OCI-LY7 (cell line): Measurements from ENCODE around the gene PRKCA.

ENCODE experiments used
- CTCF ChIP-seq: fragments of 200-600 bp; sonication (generic); conservative IDR thresholded peaks from 2 replicates; pipeline ENCODE4 v1.5.1; 2014; ENCODE audit warnings: mild to moderate bottlenecking, antibody characterized with exemption, low read length, moderate library complexity, mixed read lengths
- EZH2phosphoT487 ChIP-seq: fragments of 200-600 bp; sonication (generic); IDR thresholded peaks from 2 replicates; pipeline ENCODE4 v1.6.1; 2018; ENCODE audit warnings: low read depth, borderline replicate concordance, mild to moderate bottlenecking, mixed run types, antibody characterized with exemption, low read length, moderate library complexity, mixed read lengths

- TF ChIP-seq CTCF (no peak), EZH2phosphoT487 (no peak)
Measured at GRCh38 chr17:66285149-66285548, 17.3 kb upstream of the PRKCA start.
